Neural cell (in vitro differentiated cells): ENCODE results near the gene AHI1. TPM values are rescaled to one million over a fixed set of nuclear protein-coding genes. Genes with fewer than 3 reads are reported as not detected.

Experiments
- H2AFZ ChIP-seq: fragments of 200-600, 300-800 bp; sonication (generic), shearing (Covaris generic); 2 replicates; pipeline ENCODE4 v1.6.0; 2014; ENCODE audit warnings: low read depth, mild to moderate bottlenecking, antibody characterized with exemption, low read length, moderate library complexity
- H3F3A ChIP-seq: fragments of 200-600 bp; shearing (Covaris generic); 2 replicates; pipeline ENCODE4 v1.6.1; 2016; ENCODE audit warnings: mild to moderate bottlenecking, moderate library complexity, mixed read lengths, antibody characterized with exemption, low read length; ENCODE audit not compliant: insufficient read depth, poor library complexity, severe bottlenecking
- H3K27ac ChIP-seq: fragments of 200-600, 300-800 bp; sonication (generic), shearing (Covaris generic); 2 replicates; pipeline ENCODE4 v1.5.1; 2014; ENCODE audit warnings: mild to moderate bottlenecking, low read length, moderate library complexity
- H3K27me3 ChIP-seq: fragments of 300-800, 200-600 bp; sonication (generic), shearing (Covaris generic); 2 replicates; pipeline ENCODE4 v1.6.0; 2014; ENCODE audit warnings: mild to moderate bottlenecking, low read depth, low read length, moderate library complexity; ENCODE audit not compliant: insufficient read depth
- H3K36me3 ChIP-seq: fragments of 300-800, 200-600 bp; sonication (generic), shearing (Covaris generic); 2 replicates; pipeline ENCODE4 v1.5.1; 2014; ENCODE audit warnings: mild to moderate bottlenecking, antibody characterized with exemption, low read length, moderate library complexity; ENCODE audit not compliant: insufficient read depth
- H3K4me2 ChIP-seq: fragments of 300-800, 200-600 bp; sonication (generic), shearing (Covaris generic); 2 replicates; pipeline ENCODE4 v1.6.0; 2014; ENCODE audit warnings: mild to moderate bottlenecking, low read length
- H3K4me3 ChIP-seq: fragments of 300-800, 200-600 bp; sonication (generic), shearing (Covaris generic); 2 replicates; pipeline ENCODE4 v1.5.1; 2014; ENCODE audit warnings: mild to moderate bottlenecking, low read length, moderate library complexity
- H3K79me2 ChIP-seq: fragments of 200-600 bp; shearing (Covaris generic); replicated peaks from 2 replicates; pipeline ENCODE4 v1.6.0; 2014; ENCODE audit warnings: mild to moderate bottlenecking, low read length, moderate library complexity; ENCODE audit not compliant: insufficient read depth
- H3K9ac ChIP-seq: fragments of 300-800, 200-600 bp; sonication (generic), shearing (Covaris generic); 2 replicates; pipeline ENCODE4 v1.6.1; 2016; ENCODE audit warnings: mild to moderate bottlenecking, low read length, mixed read lengths
- H3K9me2 ChIP-seq: fragments of 200-600 bp; shearing (Covaris generic); 2 replicates; pipeline ENCODE4 v1.6.1; 2016; ENCODE audit warnings: mild to moderate bottlenecking, low read length, mixed read lengths; ENCODE audit not compliant: insufficient read depth
- H3K9me3 ChIP-seq: fragments of 200-600, 300-800 bp; sonication (generic), shearing (Covaris generic); 2 replicates; pipeline ENCODE4 v1.6.1; 2016; ENCODE audit warnings: mild to moderate bottlenecking, mixed run types, low read length, moderate library complexity, mixed read lengths
- H4K20me1 ChIP-seq: fragments of 200-600 bp; shearing (Covaris generic); 2 replicates; pipeline ENCODE4 v1.6.1; 2016; ENCODE audit warnings: mild to moderate bottlenecking, mixed run types; ENCODE audit not compliant: insufficient read depth
- EP300 ChIP-seq: fragments of 450-650 bp; conservative IDR thresholded peaks from 2 replicates; pipeline ENCODE4 v1.6.1; 2014; ENCODE audit warnings: antibody characterized with exemption, mild to moderate bottlenecking, moderate library complexity; ENCODE audit not compliant: poor library complexity, severe bottlenecking
- POLR2AphosphoS5 ChIP-seq: IDR thresholded peaks from 2 replicates; pipeline ENCODE4 v1.6.1; 2012
- RAD21 ChIP-seq: fragments of 450-650 bp; conservative IDR thresholded peaks from 2 replicates; pipeline ENCODE4 v1.6.1; 2014; ENCODE audit warnings: antibody characterized with exemption, mild to moderate bottlenecking, moderate library complexity
- SMC3 ChIP-seq: fragments of 450-650 bp; conservative IDR thresholded peaks from 2 replicates; pipeline ENCODE4 v1.6.1; 2014; ENCODE audit warnings: antibody characterized with exemption, mild to moderate bottlenecking, moderate library complexity; ENCODE audit not compliant: poor library complexity
- polyA plus RNA-seq: library from polyadenylated mRNA; depleted of rRNA; stranded (reverse); fragments of >200 nt; gene quantifications from 2 replicates; pipeline ENCODE4 v1.2.3, GENCODE V29; 2014
- TF ChIP-seq, protein P1 (sequence below): IDR thresholded peaks from 2 replicates; pipeline ENCODE4 v1.6.1; 2012; ENCODE audit warnings: borderline replicate concordance
- TF ChIP-seq, protein P2 (sequence below): fragments of 450-650 bp; IDR thresholded peaks from 2 replicates; pipeline ENCODE4 v1.5.1; 2014; ENCODE audit warnings: antibody characterized with exemption, mild to moderate bottlenecking, moderate library complexity; ENCODE audit not compliant: poor library complexity, severe bottlenecking

AHI1 gene
- polyA plus RNA-seq, 1 donor from 2014 or later: 58.2 TPM

DNA sequence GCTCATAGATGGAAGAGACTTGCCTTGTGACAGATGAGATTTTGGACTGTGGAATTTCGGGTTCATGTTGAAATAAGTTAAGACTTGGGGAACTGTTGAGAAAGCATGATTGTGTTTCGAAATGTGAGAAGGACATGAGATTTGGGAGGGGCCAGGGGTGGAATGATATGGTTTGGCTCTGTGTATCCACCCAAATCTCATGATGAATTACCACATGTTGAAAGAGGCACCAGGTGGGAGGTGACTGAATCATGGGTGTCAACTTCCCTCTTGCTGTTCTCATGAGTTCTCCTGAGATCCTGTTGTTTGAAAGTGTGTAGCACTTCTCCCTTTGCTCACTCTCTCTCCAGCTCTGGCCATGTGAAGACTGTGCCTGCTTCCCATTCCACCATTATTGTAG, 17.9 kb downstream of the AHI1 start:
- H3K36me3 ChIP-seq: no peaks in the 10 kb centered on the region

DNA sequence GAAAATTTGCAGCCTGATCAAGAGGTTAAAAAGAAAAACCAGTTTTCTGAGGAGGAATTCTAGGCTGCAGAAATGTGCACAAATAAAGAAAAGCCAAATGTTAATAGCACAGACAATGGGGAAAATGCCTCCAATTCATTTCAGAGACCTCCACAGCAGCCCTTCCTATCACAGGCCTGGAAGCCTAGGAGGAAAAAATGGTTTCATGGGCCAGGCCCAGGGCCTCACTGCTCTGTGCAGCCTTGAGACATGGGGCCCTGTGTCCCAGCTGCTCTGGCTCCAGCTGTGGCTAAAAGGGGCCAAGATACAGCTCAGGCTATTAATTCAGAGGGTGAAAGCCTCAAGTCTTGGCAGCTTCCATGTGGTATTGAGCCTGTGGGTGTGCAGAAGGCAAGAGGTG, 18.9 kb downstream of the AHI1 start:
- H3K9me3 ChIP-seq: peaks cover 20% of the 10 kb centered on the region
- TF ChIP-seq POLR2AphosphoS5: no peak
- no peak for TF ChIP-seq EP300
- TF ChIP-seq, protein P1, sequence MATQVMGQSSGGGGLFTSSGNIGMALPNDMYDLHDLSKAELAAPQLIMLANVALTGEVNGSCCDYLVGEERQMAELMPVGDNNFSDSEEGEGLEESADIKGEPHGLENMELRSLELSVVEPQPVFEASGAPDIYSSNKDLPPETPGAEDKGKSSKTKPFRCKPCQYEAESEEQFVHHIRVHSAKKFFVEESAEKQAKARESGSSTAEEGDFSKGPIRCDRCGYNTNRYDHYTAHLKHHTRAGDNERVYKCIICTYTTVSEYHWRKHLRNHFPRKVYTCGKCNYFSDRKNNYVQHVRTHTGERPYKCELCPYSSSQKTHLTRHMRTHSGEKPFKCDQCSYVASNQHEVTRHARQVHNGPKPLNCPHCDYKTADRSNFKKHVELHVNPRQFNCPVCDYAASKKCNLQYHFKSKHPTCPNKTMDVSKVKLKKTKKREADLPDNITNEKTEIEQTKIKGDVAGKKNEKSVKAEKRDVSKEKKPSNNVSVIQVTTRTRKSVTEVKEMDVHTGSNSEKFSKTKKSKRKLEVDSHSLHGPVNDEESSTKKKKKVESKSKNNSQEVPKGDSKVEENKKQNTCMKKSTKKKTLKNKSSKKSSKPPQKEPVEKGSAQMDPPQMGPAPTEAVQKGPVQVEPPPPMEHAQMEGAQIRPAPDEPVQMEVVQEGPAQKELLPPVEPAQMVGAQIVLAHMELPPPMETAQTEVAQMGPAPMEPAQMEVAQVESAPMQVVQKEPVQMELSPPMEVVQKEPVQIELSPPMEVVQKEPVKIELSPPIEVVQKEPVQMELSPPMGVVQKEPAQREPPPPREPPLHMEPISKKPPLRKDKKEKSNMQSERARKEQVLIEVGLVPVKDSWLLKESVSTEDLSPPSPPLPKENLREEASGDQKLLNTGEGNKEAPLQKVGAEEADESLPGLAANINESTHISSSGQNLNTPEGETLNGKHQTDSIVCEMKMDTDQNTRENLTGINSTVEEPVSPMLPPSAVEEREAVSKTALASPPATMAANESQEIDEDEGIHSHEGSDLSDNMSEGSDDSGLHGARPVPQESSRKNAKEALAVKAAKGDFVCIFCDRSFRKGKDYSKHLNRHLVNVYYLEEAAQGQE: no peak
- no peak for TF ChIP-seq SMC3
- TF ChIP-seq, protein P2, sequence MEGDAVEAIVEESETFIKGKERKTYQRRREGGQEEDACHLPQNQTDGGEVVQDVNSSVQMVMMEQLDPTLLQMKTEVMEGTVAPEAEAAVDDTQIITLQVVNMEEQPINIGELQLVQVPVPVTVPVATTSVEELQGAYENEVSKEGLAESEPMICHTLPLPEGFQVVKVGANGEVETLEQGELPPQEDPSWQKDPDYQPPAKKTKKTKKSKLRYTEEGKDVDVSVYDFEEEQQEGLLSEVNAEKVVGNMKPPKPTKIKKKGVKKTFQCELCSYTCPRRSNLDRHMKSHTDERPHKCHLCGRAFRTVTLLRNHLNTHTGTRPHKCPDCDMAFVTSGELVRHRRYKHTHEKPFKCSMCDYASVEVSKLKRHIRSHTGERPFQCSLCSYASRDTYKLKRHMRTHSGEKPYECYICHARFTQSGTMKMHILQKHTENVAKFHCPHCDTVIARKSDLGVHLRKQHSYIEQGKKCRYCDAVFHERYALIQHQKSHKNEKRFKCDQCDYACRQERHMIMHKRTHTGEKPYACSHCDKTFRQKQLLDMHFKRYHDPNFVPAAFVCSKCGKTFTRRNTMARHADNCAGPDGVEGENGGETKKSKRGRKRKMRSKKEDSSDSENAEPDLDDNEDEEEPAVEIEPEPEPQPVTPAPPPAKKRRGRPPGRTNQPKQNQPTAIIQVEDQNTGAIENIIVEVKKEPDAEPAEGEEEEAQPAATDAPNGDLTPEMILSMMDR: no peak

More for the DNA sequence above, 17.9 kb downstream of the AHI1 start:
- H3K4me2 ChIP-seq: no peak overlapping the region
- peaks cover 22% of the 10 kb centered on the region for H3K9me3 ChIP-seq
- TF ChIP-seq EP300 (no peak), POLR2AphosphoS5 (no peak), RAD21 (no peak)
- TF ChIP-seq, protein P1: no peak
- H3K9me2 ChIP-seq: no peaks in the 10 kb centered on the region
- H3K27me3 ChIP-seq: no peaks in the 10 kb centered on the region
- H3K27ac ChIP-seq: no peak overlapping the region
- no peak overlapping the region for H3K4me3 ChIP-seq
- H3K79me2 ChIP-seq: no peaks in the 10 kb centered on the region
- H4K20me1 ChIP-seq: no peaks in the 10 kb centered on the region
- no peak overlapping the region for H3K9ac ChIP-seq
- H2AFZ ChIP-seq: no peak overlapping the region
- H3F3A ChIP-seq: no peaks in the 10 kb centered on the region

More for the DNA sequence above, 18.9 kb downstream of the AHI1 start:
- Histone ChIP-seq H3K9me2 (no peaks in the 10 kb centered on the region), H3K27me3 (no peaks in the 10 kb centered on the region), H3F3A (no peaks in the 10 kb centered on the region), H3K4me3 (no peak overlapping the region), H3K79me2 (no peaks in the 10 kb centered on the region), H3K27ac (no peak overlapping the region), H3K4me2 (no peak overlapping the region), H3K9ac (no peak overlapping the region), H4K20me1 (no peaks in the 10 kb centered on the region), H2AFZ (no peak overlapping the region), H3K36me3 (no peaks in the 10 kb centered on the region)
